Eye (tissue), 1 donor: ENCODE data around the gene PTPRA.

Experiments
- DNase-seq: peaks from one replicate; pipeline ENCODE4 v3.0.0-alpha.2; 2015

PTPRA gene

DNA sequence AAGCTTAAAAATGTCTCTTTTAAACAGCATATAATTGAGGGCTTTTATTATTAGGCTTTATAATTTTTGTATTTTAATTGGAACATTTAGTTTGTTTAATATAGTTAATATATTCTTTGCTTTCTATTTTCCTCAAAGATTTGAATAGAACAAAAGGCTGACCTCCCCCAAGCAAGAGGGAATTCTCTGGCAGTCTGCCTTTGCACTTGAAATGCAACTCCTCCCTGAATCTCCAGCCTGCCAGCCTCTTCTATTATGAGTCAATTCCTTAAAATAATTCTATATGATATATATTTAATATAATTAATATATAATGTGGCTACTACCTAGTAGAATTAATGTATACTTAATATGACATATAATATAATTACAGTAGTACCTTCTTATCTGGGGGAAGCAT is 69.2 kb downstream of the PTPRA start:
- DNase-seq = no peak

- peak; percentile 90 for DNase-seq
These were observed 74.0 kb downstream of the PTPRA start for GRCh38 chr20:2946988-2947961.

DNA sequence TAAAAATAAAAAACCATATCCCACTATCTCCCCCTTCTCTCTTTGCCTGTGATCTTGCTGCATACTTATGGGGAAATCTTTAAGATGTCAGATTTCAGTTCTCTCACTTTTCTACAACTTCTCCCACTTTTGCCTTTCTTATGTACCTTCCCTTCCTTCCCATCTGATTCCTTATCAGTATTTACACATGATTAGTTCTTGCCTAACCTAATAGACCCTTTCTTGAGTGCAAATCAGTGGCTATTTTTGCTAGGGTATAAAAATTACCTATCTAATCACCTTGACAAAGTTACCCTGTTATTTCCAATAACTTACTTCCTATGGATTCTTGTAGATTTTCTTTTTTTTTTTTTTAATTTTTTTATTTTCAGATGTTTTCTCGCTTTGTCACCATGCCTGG is 75.7 kb downstream of the PTPRA start:
- DNase-seq = no peak

GRCh38 chr20:2952766-2953165 is 79.5 kb downstream of the PTPRA start:
- DNase-seq = no peak

DNA sequence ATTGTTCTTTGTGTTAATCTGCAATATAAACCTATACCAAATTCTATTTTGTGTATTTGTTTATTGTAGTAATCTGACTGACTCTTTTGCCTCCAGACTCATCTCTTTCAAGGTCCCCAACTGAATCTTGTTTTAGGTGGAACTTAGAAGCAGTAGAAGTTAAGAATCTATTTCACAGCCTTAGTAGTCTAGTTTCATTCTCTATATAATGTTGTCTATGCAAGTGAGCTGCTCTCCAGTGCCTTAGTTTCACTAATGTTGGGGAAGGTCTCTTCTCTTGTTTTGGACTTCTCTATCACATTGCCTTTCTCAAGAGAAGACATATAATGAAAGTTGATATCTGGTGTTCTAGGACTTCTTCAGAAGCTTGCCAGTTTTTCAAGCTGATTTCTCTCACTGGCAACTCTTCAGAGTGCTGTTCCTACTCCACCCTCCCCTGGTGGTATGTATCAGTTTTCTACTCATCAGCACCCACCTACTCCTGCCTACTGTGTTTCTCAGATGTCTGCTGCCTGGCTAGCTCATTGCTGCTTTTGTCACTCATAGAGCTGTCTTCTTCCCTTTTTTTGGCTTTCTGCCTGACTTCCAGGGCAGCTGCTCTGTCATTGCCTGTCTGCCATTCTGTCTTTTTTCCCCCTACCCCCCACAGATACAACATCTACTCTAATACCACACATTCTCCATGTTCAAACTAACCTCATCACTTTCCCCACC is 82.1 kb downstream of the PTPRA start:
- DNase-seq = no peak

DNA sequence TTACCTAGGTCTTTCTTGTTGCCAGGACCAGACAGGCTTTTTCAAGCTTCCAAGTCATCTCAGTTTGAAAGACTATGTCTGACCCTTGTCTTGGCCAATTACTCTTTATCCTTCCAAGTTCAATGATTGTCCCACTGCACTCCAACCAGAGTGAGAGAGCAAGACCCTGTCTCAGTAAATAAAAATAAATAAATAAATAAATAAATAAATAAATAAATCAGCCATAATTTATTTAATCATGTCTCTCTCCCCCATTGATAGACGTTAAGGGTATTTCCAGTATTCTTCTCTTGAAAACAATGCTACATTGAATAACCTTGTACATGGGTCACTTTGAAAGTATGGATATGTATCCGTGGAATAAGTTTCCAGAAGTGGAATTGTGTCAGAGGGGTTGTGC is 83.2 kb downstream of the PTPRA start:
- no peak for DNase-seq

DNA sequence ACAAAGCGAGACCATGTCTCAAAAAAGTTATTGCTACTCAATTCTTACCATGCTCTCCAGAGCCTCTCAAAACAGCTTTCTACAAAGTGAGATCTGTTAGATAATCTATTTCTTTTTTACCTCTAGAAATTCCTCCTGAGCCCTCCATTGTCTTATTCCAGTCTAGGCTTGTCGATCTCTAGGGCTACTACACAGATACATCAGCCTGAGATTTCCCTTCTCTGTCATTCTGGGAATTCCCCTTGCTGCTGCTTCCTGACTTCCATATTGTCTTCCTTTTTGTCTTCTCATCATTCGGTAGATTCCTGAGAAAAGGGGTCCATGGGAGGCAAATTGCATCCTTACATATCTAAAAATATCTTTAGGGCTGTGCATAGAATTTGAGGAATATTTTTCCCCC is 94.6 kb downstream of the PTPRA start:
- DNase-seq = no peak

GRCh38 chr20:2972126-2972525 is 98.8 kb downstream of the PTPRA start:
- DNase-seq = no peak

DNA sequence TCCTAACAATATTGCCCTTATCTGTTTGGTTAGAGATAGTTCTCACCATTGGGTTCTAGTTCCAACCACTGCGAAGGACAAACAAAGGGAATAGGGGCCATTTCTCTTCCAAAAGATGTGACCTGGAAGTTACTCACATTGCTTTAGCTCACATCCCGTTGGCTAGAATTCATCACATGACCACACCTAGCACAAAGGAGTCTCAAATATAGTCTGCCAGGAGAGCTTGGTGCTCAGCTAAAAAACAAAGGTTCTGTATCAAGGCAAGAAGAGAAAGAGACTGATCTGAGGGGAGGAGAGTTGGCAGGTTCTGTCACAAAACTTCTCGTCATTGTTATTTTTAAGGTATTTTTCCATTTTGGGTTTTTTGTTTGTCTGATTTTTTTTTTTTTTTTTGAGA is 100.3 kb downstream of the PTPRA start:
- no peak for DNase-seq

- no peak for DNase-seq
These were observed 105.2 kb downstream of the PTPRA start for GRCh38 chr20:2978519-2978918.

DNA sequence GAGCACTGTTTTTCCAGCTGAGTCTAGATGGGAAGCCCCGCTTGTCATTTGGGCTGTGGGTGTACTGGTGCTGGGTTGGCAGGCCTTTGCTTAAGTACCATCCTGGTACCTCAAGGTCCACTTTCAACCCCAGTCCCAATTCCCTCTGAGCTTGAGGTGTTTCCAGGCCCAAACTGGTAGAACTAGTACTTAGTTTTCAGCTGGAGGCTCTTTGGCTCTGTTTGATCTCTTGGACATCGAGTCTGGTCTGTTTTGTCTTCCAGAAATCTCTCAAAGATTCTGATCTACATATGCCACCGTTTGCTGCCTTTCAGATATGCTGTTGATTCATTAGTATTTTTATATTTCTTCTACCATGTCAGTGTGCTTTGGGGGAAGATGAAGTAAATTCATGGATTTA is 108.4 kb downstream of the PTPRA start:
- DNase-seq = no peak

- DNase-seq = no peak
These were observed 110.2 kb downstream of the PTPRA start for GRCh38 chr20:2983508-2983907.

DNA sequence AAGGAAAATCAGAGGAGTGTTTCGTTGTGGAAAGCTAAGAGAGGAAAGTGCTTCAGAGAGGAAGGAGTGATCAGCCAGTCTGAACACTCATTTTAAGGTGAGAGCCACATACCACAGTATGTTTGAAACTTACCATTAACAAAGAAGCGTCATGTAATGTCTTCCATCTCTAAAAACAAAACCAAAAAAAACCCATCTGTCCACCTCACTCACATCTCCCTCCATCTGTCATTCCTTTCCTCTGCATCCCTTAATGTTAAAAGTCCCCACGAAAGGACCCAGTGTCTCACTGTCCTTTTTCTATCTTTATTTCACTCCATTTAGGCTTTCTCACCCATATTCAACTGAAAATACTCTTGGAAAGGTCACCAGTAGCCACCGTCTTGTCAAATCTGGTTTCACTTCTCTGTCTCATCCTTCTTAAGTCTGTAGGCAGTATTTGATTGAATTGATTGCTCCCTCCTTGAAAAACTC is 110.8 kb downstream of the PTPRA start:
- no peak for DNase-seq

DNA sequence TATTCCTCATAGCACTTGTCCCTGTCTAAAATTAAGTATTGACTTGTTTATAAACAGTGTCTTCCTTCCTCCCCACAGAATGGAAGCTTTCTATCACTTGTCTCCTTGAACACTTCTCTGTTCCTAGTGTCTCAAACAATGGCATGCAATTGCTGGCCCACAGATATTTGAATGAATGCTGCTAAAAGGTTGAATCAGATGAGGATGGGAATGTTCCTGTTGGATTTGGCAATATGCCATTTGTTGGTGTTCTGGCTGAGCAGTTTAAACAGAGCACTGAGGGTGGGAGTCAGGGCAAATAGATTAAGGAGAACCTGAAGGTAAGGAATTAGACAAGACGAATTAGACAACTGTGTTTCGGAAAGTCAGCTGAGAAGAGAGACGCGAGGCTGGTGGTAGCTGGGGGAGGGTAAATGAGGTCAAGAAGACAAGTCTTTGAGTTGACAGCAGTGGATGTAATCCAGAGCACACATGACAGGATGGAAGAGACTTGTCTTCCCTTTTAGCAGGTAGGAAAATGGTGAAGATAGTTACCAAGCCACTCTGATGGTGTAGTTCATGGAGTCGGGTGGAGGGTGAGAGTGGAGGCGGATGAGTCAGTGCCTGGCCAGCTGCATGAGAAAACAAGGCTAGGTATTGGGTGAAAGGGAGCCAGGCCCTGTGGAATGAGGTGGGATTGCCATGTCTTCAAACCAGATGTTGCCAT is 111.8 kb downstream of the PTPRA start:
- DNase-seq = no peak

DNA sequence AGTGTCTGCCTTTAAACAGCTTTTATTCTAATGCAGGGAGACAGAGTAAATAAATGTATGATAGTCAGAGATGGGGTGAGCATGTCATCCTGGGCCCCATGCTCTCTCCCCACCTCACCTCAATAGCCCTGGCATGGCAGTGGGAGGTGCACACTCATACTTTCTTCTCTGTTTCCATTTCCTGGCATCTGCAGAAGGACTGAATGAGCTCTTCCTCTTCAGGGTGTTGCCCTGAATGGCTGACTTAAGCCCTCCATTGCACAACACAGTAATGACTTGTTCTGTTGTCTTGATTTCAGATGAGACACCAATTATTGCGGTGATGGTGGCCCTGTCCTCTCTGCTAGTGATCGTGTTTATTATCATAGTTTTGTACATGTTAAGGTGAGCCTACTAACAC is 113.2 kb downstream of the PTPRA start:
- no peak for DNase-seq

GRCh38 chr20:2987861-2988260 is 114.6 kb downstream of the PTPRA start:
- DNase-seq = no peak

GRCh38 chr20:2991532-2991931 is 118.3 kb downstream of the PTPRA start:
- no peak for DNase-seq

DNA sequence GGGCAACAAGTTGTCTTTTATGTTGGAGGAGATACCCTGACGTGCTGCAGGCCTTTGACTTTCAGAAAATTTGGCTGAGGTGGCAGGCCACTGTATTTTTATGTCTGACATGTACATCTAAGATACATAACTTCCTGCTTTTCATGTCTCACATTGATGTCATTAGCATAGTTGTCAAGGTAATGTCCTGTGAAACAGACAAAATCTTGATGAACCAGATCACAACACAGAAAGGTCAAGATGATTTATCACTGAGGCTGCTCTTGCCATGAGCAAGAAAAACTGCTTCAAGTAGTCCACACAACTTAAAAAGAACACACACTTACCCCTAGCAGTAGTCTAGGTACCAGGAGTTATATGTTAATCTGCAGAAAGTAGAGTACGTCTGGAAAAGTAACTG is 120.0 kb downstream of the PTPRA start:
- DNase-seq = no peak

DNA sequence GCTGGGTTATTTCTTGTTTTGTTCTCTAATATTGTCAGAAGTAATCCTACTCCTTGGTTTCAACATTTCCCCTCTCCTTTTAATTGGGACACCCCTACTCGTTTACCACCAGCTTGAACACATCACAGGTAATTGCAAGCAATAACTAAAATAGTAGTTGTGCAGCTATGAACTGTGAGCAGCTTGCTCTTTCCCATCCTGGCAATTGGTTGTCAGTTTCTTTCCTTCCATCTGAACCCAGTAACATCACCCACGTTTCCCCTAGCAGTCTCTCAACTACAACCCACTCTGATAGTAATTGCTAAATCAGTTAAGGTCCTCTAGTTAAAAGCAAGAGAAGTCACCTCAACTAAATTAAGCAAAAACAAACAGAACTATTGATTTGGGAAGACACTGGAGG is 122.5 kb downstream of the PTPRA start:
- DNase-seq = no peak

GRCh38 chr20:2998728-2999127 is 125.4 kb downstream of the PTPRA start:
- DNase-seq = no peak

DNA sequence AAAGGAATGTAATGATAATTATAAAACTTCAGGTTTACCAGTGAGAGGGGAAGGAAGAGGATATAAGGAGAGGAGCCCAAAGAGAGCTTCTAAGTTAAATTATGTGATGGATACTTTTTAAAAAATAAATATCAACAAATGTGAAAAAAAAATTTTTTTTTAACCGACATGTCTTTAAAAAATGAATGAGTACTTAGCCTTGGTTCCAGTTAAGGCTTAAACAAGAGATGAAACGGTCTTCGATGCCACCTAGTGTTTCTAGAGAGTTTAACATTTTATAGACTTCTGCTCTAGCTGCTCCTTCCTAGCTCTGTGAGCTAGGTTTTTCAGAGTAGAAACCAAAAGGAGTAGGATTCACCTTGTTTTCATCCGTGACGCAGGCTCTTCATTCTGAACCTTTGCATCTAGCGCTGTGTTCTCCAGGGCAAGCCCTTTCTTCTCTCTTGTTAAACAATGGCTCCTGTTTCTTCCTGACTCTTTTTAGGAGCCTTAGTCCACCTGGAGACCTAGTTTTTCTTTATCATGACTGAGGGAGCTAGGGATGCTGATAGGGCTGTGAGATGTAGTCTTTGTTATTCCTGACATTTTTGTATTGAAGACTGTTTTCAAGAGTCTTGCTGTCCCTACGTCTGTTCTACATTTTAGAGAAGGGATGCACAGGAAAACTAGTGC is 127.7 kb downstream of the PTPRA start:
- DNase-seq = peak; percentile 63

DNA sequence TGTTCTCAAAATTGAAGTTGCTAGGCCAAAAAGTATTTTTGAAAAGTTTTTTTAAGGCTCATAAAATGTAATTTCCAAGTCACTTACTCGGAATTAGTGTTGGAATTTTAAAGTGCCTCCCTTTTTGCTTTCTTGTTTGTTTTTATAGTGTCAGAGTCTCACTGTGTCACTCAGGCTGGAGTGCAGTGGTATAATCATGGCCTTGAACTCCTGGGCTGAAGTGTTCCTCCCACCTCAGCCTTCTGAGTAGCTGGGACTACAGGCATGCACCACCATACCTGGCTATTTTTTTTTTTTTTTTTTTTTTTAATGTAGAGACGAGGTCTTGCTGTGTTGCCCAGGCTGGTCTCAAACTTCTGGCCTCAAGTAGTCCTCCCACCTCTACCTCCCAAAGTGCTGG is 130.1 kb downstream of the PTPRA start:
- DNase-seq = no peak
